ENCODE measurements around the gene TRERF1.

The TRERF1 gene

GRCh38 chr6:42340511-42340910, 111.2 kb downstream of the TRERF1 start:
- TF ChIP-seq CTCF (conservative IDR thresholded peaks at IDR 0.05): no peak
- no peak overlapping the region for H3K27ac ChIP-seq

- H3K27ac ChIP-seq: no peak overlapping the region
These were observed 111.7 kb downstream of the TRERF1 start for GRCh38 chr6:42339991-42340401.

GRCh38 chr6:42338744-42339222, 112.9 kb downstream of the TRERF1 start:
- TF ChIP-seq CTCF (conservative IDR thresholded peaks at IDR 0.05): no peak
- H3K27ac ChIP-seq: no peak overlapping the region

More at GRCh38 chr6:42339991-42340401, 111.7 kb downstream of the TRERF1 start:
- TF ChIP-seq CTCF (conservative IDR thresholded peaks at IDR 0.05): no peak

- TF ChIP-seq CTCF (conservative IDR thresholded peaks at IDR 0.05): no peak
- H3K27ac ChIP-seq: no peak overlapping the region
These were observed 113.6 kb downstream of the TRERF1 start for GRCh38 chr6:42337985-42338743.

- H3K27ac ChIP-seq: no peak overlapping the region
- no peak for TF ChIP-seq CTCF (conservative IDR thresholded peaks at IDR 0.05)
These were observed 115.3 kb downstream of the TRERF1 start for GRCh38 chr6:42336431-42336830.

GRCh38 chr6:42335896-42336295, 115.8 kb downstream of the TRERF1 start:
- TF ChIP-seq CTCF (conservative IDR thresholded peaks at IDR 0.05): no peak
- no peak overlapping the region for H3K27ac ChIP-seq

GRCh38 chr6:42334870-42335269, 116.9 kb downstream of the TRERF1 start:
- no peak overlapping the region for H3K27ac ChIP-seq
- no peak for TF ChIP-seq CTCF (conservative IDR thresholded peaks at IDR 0.05)
